GM12864 (cell line): ENCODE measurements around the gene TMEM238L.

ENCODE experiments used
- DNase-seq: peaks from one replicate; pipeline ENCODE4 v3.0.0-alpha.2; 2011; ENCODE audit warnings: low read depth
- H3K4me3 ChIP-seq: 2 replicates; pipeline ENCODE4 v1.5.1; 2011; ENCODE audit warnings: mild to moderate bottlenecking, low read depth, low read length, control low read depth
- CTCF ChIP-seq: IDR thresholded peaks from 2 replicates; pipeline ENCODE4 v1.5.1; 2011; ENCODE audit warnings: low read depth, mild to moderate bottlenecking, moderate library complexity, low read length, control low read depth, inconsistent platforms; ENCODE audit errors: missing control alignments

The TMEM238L gene

DNA sequence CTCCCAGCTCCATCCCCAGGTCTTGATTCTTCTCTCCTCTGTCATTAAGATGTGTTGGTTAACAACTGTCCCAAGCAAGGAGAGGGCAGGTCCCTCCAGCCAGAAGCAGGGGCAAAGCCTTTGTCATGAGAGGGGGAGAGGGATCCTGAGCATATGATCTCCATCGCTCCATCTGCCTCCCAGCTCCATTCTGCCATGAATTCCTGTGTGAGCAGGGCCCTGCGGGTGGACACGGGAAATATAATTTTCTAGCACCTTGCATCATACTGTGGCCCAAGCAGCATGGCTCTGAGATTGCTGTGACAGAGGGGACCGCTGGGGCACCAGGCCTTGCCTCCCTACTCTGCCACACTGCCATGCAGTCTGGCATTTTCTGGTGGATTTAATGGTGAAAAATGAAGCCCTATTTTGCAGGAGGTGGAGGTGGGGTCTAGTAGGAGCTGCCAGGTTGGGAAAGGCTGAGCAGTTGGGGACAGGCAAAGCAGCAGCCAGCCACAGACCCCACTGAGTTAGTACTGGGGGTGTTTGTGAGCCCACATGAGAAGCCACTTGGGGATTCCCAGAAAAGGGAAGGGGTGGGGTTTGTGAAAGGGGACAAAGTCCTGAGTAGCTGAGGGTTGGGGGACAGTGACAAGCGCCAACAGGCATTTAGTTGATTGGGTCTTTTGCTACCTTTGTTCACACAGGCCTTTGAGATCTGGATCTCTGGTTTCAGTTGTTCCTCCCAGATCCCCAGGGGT is 16.4 kb downstream of the TMEM238L start:
- no peak for TF ChIP-seq CTCF
- H3K4me3 ChIP-seq: no peak overlapping the region
- no peak for DNase-seq

- no peak overlapping the region for H3K4me3 ChIP-seq
- no peak for TF ChIP-seq CTCF
- DNase-seq: no peak
Observed at GRCh38 chr17:10785295-10785694, 18.6 kb downstream of the TMEM238L start.

DNA sequence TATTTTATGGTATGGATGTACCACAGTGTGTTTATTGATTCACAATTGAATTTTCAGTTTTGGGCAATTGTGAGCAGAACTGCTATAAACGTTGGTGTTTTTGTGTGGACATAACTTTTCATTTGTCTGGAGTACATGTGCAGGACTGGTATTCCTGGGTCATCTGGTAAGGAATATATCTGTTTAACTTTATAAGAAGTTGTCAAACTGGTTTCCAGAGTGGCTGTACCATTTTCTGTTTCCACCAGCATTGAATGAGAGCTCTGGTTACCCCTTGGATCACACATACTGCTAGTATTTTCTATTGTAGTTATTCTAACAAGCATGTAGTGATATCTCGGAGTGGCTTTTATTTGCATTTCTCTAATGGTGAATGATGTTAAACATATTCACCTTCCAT is 24.3 kb downstream of the TMEM238L start:
- no peak for TF ChIP-seq CTCF

DNA sequence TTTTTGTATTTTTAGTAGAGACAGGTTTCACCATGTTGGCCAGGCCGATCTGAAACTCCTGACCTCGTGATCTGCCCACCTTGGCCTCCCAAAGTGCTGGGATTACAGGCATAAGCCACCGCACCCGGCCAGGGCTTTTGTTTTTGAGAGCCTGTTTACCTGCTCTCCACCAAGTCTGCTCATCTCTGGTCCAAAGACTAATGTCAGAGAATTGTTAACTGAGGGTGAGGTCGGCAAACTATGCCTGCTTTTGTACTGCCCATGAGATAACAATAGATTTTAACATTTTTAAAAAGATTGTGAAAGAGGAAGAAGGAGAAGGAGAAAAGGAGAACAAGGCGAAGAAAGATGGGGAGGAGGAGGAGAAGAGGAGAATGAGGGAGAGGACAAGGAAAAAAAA is 26.0 kb downstream of the TMEM238L start:
- no peak overlapping the region for H3K4me3 ChIP-seq
- no peak for DNase-seq
- no peak for TF ChIP-seq CTCF

More for the DNA sequence above, 24.3 kb downstream of the TMEM238L start:
- no peak for DNase-seq
- no peak overlapping the region for H3K4me3 ChIP-seq

DNA sequence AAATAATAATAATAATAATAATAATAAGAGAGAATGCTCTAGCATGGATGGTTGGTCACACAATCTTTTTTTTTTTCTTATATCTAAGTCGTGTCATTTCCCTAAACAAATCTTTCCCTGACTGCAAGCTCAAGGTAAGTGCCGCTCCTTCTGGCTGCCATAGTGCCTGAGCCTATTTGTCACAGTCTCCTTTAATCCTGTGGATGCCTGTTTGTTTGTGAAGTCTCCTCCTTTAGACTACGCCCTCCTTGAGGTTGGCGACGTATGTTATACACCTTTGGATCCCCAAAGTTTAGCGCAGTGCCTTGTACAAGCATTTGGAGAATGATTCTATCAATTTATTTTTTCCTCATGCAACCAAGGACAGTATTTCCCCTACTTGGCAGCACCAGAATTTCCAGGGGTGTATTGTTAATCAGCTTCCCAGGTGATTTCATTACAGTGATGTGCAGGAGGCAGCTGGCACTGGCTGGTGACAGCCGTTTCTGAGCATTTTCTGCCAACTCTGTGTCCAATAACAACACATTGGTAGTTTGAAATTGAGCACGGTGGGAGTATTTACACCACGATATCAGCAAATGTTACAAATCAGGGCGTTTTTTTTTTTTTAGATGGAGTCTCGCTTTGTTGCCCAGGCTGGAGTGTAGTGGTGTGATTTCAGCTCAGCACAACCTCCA is 26.6 kb downstream of the TMEM238L start:
- no peak overlapping the region for H3K4me3 ChIP-seq
- no peak for TF ChIP-seq CTCF
- DNase-seq: no peak

DNA sequence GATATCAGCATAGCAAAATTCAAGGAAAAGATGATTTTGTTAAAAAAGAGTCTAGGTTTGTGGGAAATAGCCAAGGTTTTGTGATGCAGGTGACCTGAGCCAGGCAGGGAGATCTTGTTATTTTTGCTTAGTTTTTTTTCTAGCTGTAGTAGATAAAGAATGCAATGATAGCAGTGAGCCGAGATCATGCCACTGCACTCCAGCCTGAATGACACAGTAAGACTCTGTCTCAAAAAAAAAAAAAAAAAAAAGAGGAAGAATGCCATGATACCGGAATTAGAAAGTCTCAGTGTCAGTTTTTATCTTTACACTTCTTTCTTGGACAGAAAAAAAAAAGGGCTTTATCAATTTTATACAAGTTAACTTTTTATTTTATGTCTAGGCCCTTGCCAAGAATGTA is 27.5 kb downstream of the TMEM238L start:
- no peak overlapping the region for H3K4me3 ChIP-seq
- TF ChIP-seq CTCF: no peak
- no peak for DNase-seq
